HG02885 (cell line): ENCODE data around the gene PRPSAP2.
"Not testable (repeated sequence)": the region's sequence is repeated elsewhere in the genome, so short reads cannot be mapped to it uniquely, and the experiment has no call there.

Experiments used
- ATAC-seq: cut with Tn5 transposase; IDR thresholded peaks from one replicate; pipeline ENCODE4 v1.9.1; 2021; ENCODE audit warnings: mild to moderate bottlenecking; ENCODE audit not compliant: unreplicated experiment, poor library complexity

The PRPSAP2 gene

DNA sequence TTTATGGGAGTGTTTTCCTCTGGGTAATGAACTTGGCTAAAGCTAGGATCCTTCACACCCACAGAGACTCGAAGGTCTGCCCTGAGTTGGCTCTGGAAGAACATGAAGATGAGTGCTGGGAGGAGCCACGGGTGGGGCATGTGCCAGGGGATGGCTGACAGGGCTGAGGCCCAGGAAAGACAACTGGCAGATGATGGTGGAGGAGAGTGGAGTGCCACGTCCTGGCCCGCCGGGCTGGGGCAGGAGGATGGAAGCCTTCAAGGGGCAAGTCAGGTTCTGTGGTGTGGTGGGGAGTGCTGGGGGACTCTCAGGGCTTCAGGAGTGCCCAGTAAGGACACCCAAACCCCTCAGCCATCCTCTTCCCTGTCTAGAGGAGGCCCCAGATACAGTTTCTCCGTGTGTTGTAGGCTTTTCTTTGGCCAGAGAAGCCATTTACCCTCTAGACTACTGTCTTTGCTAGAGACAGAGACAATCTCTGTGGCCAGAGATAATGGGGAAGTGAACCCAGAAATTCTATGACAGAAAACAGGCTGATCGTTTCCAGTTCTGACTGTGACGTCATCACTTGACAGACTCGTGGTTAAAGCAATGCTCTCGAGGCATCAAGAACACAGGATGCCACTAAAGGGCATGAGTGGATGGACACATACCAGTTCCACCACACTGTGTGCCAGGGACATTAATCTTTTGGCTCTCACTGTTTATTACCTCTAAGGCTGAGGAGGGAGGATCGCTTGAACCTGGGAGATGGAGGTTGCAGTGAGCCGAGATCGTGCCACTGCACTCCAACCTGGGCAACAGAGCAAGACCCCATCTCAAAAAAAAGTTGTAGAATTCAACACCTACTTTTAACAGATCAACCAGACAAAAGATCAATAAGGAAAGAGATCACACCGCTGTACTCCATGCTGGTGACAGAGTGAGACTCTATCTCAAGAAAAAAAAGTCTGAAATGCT, 75.4 kb downstream of the PRPSAP2 start:
- no peak for ATAC-seq

DNA sequence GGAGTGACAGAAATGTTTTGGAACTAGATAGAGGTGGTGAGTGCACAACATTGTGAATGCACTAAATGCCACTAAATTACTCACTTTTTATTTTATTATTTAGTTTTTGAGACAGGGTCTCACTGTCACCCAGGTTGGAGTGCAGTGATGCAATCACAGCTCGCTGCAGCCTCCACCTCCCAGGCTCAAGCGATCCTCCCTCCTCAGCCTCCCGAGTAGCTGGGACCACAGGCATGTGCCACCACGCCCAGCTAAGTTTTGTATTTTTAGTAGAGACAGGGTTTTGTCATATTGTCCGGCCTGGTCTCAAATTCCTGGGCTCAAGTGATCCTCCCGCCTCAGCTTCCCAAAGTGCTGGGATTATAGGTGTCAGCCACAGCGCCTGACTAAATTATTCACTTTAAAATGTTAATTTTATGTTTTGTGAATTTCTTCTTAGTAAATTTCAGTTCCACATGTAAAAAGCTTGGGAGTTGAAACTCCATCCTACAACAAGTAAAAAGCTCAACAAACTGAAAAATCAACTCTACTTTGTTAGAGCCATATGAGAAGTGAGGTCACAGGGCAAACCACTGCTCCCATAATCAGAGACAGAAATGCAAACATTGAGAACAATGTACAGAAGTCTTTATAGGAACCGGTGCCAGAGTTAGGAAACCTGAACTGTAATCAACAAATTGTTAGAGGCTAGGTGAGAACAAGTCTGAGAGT, 80.2 kb downstream of the PRPSAP2 start:
- no peak for ATAC-seq

DNA sequence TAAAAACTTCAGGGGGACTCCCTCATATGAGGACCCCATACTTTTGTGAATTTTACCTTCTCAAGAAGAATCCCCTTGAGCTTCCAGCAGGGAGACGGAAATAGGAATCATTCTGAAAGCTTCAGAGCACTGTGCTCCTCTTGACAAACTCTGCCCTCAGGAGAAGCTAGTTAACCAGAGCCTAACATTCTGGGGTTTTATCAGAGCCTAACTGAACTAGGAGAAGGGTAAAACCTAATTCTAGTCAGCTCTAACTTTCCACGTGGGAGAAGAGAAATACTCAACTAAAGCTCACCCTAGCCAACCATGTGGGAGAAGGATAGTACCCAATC, 80.7 kb downstream of the PRPSAP2 start:
- no peak for ATAC-seq

DNA sequence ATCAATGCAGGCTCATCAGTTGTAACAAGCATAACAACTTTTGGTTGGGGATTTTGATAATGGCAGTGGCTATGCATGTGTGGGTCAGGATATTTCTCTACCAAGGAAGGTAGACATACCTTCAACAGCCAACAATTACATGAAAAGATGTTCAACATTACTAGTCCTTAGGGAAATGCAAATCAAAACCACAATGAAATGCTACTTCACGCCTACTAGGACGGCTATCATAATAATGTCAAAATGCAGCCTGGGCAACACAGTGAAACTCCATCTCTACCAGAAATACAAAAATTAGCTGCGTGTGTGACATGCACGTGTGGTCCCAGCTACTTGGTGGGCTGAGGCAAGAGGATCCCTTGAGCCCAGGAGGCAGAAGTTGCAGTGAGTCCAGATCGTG, 86.7 kb downstream of the PRPSAP2 start:
- ATAC-seq: no peak

DNA sequence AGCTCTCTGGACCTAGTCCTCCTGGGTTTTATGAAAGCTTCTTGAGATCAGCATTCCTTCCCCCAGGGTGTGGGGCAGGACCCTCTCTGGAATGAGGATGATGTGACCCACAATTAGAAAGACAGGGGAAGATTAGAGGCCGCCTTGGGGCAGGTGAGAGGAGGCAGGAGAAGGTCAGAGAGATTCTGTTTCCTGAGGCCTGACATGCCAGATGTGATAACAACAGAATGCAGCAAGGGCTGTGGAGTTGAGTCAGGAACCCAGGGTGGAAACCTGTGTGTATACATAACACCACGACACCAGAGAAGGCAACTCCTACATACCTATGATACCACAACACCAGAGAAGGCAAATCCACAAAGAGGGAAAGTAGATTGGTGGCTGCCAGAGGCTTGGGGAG, 88.6 kb downstream of the PRPSAP2 start:
- ATAC-seq: no peak

DNA sequence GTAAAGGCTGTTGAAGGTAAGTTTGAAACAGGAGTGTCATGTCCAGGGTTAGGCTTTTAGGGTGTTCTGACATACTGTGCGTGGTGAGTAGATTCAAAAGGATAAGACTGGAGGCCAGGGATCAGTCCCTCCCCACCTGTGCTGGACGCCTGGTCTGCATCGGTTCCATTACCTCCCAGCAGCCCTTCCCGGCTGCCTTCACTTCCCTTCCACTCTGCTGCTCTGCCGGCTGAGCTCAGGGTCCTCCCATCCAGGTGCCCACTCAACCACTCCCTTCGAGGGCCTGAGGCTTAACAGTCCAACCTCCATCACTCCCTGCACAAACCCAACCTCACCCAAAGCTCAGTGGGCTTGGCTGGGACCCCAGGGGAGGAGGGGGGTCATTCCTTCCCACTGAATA, 89.9 kb downstream of the PRPSAP2 start:
- no peak for ATAC-seq

DNA sequence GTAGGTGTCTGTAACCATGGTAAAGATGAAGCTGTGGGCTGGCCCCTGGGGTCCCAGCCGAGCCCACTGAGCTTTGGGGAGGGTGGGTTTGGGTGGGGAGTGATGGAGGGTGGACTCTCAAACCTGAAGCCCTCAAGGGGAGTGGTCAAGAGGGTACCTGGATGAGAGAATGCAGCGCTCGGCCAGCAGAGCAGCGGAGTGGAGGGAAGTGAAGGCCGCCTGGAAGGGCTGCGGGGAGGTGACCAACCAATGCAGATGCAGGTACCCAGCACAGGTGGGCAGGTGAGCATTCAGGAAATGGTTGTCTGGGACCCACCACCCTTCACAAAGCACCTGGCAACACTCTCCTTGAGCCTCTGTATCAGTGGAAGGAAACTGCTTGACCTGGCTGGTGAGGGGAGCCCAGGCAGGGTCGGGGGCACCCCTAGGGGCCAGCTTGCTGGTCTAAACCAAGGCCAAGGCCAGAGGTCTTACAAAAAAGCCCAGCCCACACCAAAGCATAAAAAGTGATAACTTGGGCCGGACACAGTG, 90.6 kb downstream of the PRPSAP2 start:
- no peak for ATAC-seq

DNA sequence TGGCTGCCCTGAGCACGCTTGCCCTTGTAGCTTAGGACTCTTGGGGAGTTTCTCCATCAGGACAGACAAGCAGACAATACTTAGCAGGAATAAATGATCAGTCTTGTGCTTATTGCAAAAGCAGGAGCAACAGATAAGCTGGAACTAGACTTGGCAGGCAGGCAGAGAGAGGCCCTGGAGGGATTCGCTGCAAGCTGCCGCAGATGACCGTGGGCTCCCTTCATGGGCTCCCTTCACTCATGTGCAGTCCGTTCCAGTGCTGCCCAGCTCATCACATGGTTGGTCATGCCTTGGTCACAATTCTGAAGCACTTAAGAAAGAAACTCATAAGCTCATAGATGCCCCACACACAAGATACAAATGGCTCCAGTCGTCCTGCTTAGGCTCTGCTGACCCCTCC, 91.6 kb downstream of the PRPSAP2 start:
- ATAC-seq: no peak

DNA sequence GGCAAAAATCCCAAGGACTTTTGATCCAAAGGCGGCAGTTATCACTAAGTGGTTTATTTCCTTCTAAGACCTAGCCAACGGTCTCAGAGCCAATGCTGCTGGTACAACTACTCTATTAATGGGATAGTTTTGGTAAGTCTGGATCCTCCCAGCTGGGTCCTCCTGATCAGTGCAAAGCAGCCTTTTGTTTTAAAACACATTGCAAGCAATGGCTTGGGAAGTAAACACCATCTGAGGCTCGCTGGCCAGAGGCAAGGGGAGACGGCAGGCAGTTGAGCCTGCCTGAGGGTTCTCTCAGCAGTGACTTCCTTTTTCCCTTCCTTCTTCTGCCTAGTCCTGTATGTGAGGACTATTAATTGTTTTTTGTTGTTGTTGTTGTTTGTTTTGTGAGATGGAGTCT, 92.4 kb downstream of the PRPSAP2 start:
- ATAC-seq: no peak

DNA sequence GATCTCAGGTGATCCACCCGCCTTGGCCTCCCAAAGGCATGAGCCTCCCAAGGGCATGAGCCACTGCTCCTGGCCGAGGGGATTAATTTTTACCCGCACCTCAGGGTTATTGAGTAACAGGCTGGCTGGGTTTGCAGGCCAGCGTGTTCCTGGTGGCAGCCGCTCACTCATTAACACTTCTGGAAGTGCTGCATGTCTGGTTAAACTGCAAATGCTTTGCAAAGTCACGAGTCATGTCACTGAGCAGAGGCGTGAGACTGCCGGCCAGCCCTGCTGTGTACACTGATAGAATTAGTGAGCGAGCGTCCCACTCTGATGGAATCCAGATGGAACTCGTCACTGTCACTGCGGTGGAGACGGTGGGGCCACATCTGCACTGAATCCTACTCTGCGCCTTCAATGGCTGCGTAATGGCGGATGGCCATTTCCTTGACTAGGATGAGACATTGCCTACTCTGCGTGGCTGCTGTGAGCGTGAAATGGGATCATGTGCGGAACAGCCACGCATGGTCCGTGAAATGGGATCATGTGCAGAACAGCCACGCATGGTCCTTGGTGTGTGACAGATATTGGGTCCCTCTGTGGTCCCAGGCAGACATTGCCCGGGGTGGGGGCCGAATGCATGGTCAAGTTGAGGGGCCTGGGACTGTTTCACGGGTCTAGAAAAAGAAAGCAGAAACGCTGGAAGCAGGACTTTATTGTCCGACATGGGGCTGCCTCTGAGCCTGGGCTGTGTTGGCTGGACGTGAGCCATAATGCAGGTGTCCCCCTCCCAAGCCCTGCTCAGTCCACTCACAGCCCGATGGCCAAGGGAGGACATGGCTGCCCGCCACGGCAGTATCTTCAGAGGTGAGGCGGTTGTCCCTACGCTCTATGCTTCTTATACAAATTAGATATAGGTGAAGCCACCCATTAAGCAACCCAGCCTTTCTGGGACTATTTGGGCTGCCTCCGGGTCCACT, 93.3 kb downstream of the PRPSAP2 start:
- no peak for ATAC-seq

DNA sequence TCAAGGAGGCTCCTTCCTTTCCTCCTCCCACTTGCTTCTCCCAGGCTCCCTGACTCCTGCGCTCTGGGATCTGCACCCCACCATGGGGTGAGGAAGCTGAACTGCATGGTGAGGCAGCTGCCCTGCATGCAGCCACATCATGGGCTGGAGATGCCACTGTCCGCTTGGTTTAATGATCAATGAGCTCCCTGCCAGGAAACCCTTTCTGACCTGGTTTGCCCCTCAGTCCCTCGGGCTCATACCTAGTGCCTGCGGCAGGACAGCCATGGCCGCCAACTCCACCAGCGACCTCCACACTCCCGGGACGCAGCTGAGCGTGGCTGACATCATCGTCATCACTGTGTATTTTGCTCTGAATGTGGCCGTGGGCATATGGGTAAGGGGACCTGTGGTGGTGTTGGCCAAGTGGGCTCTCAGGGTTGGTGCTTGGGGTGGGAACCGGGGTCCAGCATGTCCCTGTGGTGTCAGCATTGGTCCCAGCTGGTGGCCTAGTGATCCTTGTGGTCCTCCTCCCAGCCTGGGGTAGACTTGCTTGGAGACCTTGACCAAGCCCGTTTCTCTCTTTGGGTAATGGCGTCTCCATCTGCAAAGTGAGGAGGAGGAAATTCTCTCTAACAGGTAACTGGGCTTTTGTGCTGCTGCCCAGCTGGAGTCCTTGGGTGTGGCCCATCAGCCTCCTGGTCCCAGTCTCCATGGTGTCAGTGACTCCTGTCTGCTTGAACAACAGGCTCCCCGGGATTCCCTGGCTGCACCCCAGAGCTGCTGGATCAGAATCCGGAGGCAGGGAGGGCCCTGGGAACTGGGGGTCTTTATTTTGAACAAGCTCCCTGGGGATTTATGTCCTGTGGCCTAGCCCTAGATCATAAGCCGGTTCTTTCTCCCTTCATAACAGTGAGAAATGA, 94.3 kb downstream of the PRPSAP2 start, which contains the start of gene SLC5A10:
TSS of gene SLC5A10 (plus strand) at position 225 of the 902 bp plus-strand sequence. CDS start at position 266, 41 bp downstream.
- ATAC-seq: no peak

DNA sequence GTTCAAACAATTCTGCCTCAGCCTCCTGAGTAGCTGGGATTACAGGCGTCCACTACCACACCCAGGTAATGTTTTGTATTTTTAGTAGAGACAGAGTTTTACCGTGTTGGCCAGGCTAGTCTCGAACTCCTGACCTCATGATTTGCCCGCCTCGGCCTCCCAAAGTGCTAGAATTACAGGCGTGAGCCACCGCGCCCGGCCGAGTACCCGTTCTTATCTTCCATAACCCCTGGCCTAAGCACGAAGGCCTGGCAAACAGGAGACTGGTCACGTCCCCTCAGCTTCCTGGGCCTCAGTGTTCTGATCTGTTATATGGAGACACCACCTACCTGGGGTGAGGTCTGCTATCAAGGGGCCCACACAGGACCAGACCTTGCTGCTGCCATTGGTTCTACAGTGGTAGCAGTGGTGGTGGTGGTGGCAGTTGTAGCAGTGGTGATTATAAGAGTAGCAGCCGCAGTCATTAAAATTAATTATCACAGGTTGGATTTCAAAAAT, 95.3 kb downstream of the PRPSAP2 start:
- no peak for ATAC-seq

DNA sequence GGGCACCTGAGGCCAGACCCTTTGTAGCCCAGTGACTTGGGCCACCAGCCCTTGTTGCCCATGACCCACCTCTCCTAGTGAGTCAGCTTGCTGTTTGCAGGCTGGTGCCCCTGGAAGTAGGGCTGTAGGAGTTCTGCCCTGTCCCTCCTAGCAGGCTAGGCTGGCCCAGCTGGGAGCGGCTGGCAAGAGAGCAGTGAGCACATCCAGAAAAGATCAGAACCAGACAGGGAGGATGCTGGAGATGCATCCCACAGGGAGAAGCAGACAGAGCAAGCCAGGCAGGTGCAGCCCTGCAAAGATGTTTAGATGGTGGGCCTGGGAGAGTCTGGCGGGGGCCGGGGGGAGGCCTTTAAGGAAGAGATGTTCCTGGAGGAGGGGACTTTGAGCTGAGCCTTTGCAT, 96.4 kb downstream of the PRPSAP2 start:
- no peak for ATAC-seq

DNA sequence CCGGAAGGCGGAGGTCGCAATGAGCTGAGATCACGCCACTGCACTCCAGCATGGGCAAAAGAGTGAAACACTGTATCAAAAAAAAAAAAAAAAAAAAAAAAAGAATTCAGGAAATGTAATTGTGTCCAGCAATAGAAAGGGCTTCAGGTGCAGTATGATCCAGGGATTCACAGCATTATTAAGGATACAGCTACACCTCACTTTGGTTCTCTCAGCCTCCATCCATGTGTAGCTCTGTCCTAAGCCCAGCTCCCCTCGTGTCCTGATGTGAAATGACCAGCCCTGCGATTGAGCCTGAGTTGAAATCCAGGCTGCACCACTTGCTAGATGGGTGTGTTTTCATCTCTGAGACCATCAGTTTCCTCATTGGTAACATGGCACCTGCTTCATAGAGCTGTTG, 97.1 kb downstream of the PRPSAP2 start:
- no peak for ATAC-seq

DNA sequence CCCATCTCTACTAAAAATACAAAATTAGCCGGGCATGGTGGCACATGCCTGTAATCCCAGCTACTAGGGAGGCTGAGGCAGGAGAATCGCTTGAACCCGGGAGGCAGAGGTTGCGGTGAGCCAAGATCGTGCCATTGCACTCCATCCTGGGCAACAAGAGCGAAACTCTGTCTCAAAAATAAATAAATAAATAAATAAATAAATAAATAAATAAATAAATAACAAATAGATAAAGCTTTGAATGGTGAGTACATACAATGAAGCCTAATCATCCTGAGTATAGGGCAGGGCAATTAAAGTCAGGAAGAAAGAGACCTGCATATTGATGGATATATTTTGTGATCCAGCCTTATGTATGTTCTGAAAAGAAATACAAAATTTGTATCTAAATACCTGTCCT, 98.1 kb downstream of the PRPSAP2 start:
- ATAC-seq: not testable (repeated sequence)

DNA sequence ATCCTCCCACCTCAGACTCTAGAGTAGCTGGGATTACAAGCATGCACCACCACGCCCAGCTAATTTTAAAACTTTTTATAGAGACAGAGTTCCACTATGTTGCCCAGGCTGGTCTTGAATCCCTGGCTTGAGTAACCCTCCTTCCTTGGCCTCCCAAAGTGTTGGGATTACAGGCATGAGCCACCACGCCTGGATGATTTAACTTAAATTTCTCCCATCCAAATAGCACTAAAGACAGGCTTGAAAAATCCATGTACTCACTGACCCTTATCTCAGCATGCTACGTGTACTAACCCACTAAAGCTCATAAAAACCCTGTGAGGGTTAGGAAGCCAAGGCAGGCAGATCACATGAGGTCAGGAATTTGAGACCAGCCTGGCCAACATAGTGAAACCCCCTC, 98.7 kb downstream of the PRPSAP2 start:
- no peak for ATAC-seq

DNA sequence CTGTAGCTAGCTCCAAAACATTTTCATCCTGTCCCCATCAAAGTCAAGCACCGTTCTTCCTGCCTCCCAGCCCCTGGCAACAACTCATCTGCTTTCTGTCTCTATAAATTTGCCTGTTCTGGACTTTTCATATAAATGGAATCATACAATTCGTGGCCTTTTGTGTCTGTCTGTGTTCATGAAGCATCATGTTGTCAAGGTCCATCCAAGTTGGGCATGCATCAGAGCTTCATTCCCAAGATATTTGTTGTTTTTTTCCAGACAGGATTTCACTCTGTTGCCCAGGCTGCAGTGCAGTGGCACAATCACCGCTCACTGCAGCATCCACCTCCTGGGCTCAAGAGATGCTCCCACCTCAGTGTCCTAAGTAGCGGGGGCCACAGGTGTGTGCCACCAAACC, 99.9 kb downstream of the PRPSAP2 start:
- no peak for ATAC-seq

DNA sequence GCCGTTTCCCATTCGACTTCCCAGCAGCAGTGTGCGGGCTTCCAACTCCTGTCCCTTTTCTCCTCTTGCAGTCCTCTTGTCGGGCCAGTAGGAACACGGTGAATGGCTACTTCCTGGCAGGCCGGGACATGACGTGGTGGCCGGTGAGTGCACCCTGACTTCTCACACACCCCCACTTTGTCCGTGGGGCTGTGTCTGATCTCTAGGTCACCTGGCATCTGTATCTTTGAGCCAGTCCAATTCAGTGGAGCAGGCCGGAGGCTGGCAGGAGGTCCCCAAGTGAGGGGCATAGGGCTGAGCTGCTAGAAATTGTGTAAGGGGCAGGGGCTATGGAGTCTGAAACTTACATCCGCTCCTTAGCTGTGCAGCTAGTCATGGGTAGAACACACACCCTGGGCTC, 100.7 kb downstream of the PRPSAP2 start:
- no peak for ATAC-seq
